Osteocyte (in vitro differentiated cells): ENCODE results near the gene MAFF. TPM values are rescaled to one million over a fixed set of nuclear protein-coding genes. Genes with fewer than 3 reads are reported as not detected.
A peak's percentile ranks its signal among the peaks of the same experiment; 100 is the strongest.

Experiments
- DNase-seq: peaks from one replicate; pipeline ENCODE4 v3.0.0; 2021; ENCODE audit warnings: mixed read lengths; ENCODE audit not compliant: unreplicated experiment; ENCODE audit errors: extremely low spot score
- H3K27ac Mint-ChIP-seq: one replicate; pipeline ENCODE4 v1.8.0; 2021; ENCODE audit warnings: mild to moderate bottlenecking, mixed read lengths; ENCODE audit not compliant: unreplicated experiment
- H3K27me3 Mint-ChIP-seq: one replicate; pipeline ENCODE4 v1.8.0; 2021; ENCODE audit warnings: mixed read lengths; ENCODE audit not compliant: unreplicated experiment
- H3K36me3 Mint-ChIP-seq: one replicate; pipeline ENCODE4 v1.8.0; 2021; ENCODE audit warnings: mixed read lengths; ENCODE audit not compliant: unreplicated experiment
- H3K4me1 Mint-ChIP-seq: one replicate; pipeline ENCODE4 v1.8.0; 2021; ENCODE audit warnings: mixed read lengths; ENCODE audit not compliant: unreplicated experiment
- H3K4me3 Mint-ChIP-seq: one replicate; pipeline ENCODE4 v1.8.0; 2021; ENCODE audit warnings: mild to moderate bottlenecking, moderate library complexity, mixed read lengths; ENCODE audit not compliant: unreplicated experiment
- H3K9me3 Mint-ChIP-seq: one replicate; pipeline ENCODE4 v1.8.0; 2021; ENCODE audit warnings: mixed read lengths; ENCODE audit not compliant: unreplicated experiment
- total RNA-seq: library from RNA; stranded (reverse); gene quantifications from 2 replicates; pipeline ENCODE4 v1.2.1, GENCODE V29; 2021
- TF ChIP-seq, protein P1 (sequence below): fragments of 200-600 bp; sonication (generic); IDR thresholded peaks from 2 replicates; pipeline ENCODE4 v1.5.0; 2021; ENCODE audit warnings: antibody characterized with exemption, mild to moderate bottlenecking, moderate library complexity

Gene MAFF
- total RNA-seq, 1 donor from 2014 or later, result 17.0 TPM

DNA sequence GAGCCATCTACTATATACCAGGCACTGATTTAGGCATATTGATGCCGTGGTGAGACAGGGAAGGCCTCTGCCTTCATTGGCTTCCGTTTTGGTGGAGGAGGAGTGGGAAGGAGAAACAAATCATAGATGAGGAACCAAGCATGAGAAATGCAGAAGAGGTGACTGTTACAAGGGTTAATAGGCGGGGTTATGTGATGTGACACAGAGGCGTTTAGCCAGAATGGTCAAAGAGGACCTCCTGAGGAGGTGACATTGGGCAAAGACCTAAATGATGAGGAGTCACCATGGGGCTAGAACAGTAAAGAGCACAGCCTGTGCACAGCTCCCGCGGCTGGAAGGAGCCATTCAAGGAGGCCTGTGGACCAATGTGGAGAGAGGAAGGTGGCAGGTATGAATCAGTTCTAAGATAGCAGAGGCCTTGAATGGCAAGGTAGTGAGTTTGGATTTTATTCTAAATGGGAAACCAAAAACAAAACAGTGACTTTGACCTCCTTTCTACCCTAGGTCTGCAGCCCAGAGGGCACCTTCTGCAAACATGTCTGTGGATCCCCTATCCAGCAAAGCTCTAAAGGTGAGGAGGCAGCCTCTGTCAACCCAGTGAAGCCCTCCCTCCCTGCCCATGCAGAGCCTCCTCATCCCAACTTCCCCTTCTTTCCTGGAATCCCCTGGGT, 11.7 kb downstream of the MAFF start:
- H3K9me3 Mint-ChIP-seq, result no peaks in the 10 kb centered on the region
- DNase-seq, result no peak
- peaks cover 32% of the 10 kb centered on the region for H3K4me1 Mint-ChIP-seq
- H3K27ac Mint-ChIP-seq, result no peak overlapping the region
- peak overlapping the region; percentile 14 for H3K4me3 Mint-ChIP-seq
- H3K36me3 Mint-ChIP-seq, result peaks cover 12% of the 10 kb centered on the region
- TF ChIP-seq, protein P1, sequence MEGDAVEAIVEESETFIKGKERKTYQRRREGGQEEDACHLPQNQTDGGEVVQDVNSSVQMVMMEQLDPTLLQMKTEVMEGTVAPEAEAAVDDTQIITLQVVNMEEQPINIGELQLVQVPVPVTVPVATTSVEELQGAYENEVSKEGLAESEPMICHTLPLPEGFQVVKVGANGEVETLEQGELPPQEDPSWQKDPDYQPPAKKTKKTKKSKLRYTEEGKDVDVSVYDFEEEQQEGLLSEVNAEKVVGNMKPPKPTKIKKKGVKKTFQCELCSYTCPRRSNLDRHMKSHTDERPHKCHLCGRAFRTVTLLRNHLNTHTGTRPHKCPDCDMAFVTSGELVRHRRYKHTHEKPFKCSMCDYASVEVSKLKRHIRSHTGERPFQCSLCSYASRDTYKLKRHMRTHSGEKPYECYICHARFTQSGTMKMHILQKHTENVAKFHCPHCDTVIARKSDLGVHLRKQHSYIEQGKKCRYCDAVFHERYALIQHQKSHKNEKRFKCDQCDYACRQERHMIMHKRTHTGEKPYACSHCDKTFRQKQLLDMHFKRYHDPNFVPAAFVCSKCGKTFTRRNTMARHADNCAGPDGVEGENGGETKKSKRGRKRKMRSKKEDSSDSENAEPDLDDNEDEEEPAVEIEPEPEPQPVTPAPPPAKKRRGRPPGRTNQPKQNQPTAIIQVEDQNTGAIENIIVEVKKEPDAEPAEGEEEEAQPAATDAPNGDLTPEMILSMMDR, result no peak
- H3K27me3 Mint-ChIP-seq, result no peaks in the 10 kb centered on the region

DNA sequence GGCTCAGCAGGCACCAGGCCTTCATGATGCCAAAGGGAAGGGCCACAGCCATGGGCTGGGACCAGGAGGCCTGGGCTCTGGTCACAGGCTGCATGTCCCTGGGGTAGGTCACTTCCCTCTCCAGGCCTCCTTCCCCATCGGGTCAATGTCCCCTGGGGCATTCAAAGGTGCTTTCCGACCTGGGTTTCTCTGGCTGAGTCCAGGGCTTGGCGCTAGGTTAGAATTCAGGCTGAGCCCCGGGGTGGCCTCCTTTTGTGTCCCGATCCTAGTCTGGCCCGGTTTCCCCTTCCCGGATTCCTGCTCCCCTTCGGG, 12.2 kb downstream of the MAFF start:
- no peak overlapping the region for H3K4me3 Mint-ChIP-seq
- H3K27ac Mint-ChIP-seq, result no peak overlapping the region
- no peaks in the 10 kb centered on the region for H3K9me3 Mint-ChIP-seq
- H3K4me1 Mint-ChIP-seq, result peaks cover 37% of the 10 kb centered on the region
- no peak for DNase-seq
- H3K27me3 Mint-ChIP-seq, result no peaks in the 10 kb centered on the region
- H3K36me3 Mint-ChIP-seq, result peaks cover 12% of the 10 kb centered on the region
- TF ChIP-seq, protein P1, result no peak

- H3K36me3 Mint-ChIP-seq, result peaks cover 12% of the 10 kb centered on the region
Observed at GRCh38 chr22:38214302-38215056, 12.7 kb downstream of the MAFF start.

DNA sequence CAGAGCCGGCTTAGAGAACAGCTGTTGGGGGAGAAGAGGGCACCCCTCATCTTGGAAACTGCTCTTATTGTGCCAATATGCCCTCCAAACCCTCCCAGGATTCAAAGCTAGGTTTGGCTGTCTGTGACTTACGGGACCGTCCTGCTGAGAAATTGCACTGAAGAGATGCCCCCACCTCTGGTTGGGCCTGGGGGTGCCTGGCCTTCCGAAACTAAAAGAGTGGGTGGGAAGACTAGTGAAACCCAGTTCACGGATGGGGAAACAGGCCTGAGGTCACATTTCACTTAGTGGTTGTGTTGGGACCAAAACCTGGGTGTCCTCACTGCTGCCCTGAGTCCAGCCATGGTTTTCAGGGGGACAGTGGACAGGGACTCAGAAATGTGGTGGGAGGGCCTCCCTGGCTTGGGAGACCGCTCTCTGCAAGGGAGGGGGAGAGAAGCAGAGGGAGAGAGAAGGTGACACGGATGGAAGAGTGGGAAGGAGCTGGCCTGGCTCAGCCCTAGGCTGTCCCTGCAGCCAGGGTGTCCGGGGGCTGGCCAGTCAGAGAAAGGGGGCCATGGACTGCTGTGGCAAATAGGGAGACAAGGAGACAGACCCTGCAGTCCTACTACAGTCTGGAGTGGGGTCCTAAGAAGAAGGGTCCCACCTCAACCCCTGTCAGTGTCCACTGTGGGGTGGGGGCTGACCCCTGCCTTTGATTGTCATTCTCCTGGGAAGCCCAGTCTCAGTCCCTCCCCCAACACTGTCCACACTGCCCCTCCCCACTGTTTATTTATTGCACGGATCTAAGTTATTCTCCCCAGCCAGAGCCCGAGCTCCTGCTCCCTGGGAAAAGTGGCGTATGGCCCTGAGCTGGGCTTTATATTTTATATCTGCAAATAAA, 13.6 kb downstream of the MAFF start:
- Mint-ChIP-seq H3K4me3 (no peak overlapping the region), H3K4me1 (peaks cover 50% of the 10 kb centered on the region), H3K27ac (peak overlapping the region; percentile 23), H3K36me3 (peaks cover 12% of the 10 kb centered on the region), H3K9me3 (no peaks in the 10 kb centered on the region), H3K27me3 (no peaks in the 10 kb centered on the region)
- no peak for DNase-seq
- TF ChIP-seq, protein P1, result no peak

More at GRCh38 chr22:38214302-38215056, 12.7 kb downstream of the MAFF start:
- Mint-ChIP-seq H3K4me3 (no peak overlapping the region), H3K27ac (no peak overlapping the region), H3K27me3 (no peaks in the 10 kb centered on the region), H3K9me3 (no peaks in the 10 kb centered on the region), H3K4me1 (peaks cover 43% of the 10 kb centered on the region)
- TF ChIP-seq, protein P1, result no peak
- DNase-seq, result no peak
